GM19463 (cell line): ENCODE results near the gene MPHOSPH9.
"Not testable (repeated sequence)": the region's sequence is repeated elsewhere in the genome, so short reads cannot be mapped to it uniquely, and the experiment has no call there.

ENCODE experiments used
- ATAC-seq: cut with Tn5 transposase; IDR thresholded peaks from one replicate; pipeline ENCODE4 v1.9.1; 2021; ENCODE audit warnings: mild to moderate bottlenecking, moderate library complexity; ENCODE audit not compliant: unreplicated experiment

Gene MPHOSPH9

GRCh38 chr12:123261196-123261595, 28.3 kb upstream of the MPHOSPH9 start:
- ATAC-seq, result no peak

GRCh38 chr12:123260081-123260480, 27.1 kb upstream of the MPHOSPH9 start:
- ATAC-seq, result no peak

GRCh38 chr12:123258593-123258992, 25.7 kb upstream of the MPHOSPH9 start:
- no peak for ATAC-seq

- no peak for ATAC-seq
These were observed 22.0 kb upstream of the MPHOSPH9 start for GRCh38 chr12:123254853-123255446.

- no peak for ATAC-seq
These were observed 20.9 kb upstream of the MPHOSPH9 start for GRCh38 chr12:123253641-123254459.

- not testable (repeated sequence) for ATAC-seq
These were observed 19.4 kb upstream of the MPHOSPH9 start for GRCh38 chr12:123252365-123252764.

- ATAC-seq, result no peak
These were observed 18.6 kb upstream of the MPHOSPH9 start for GRCh38 chr12:123251403-123252076.

- no peak for ATAC-seq
These were observed 17.8 kb upstream of the MPHOSPH9 start for GRCh38 chr12:123250471-123251383.

GRCh38 chr12:123248996-123249741, 16.2 kb upstream of the MPHOSPH9 start:
- not testable (repeated sequence) for ATAC-seq

- ATAC-seq, result not testable (repeated sequence)
These were observed 15.2 kb upstream of the MPHOSPH9 start for GRCh38 chr12:123248129-123248528.

GRCh38 chr12:123245678-123246077, 12.7 kb upstream of the MPHOSPH9 start:
- ATAC-seq, result no peak

GRCh38 chr12:123243671-123244262, 10.8 kb upstream of the MPHOSPH9 start:
- no peak for ATAC-seq

- ATAC-seq, result no peak
These were observed 9.4 kb upstream of the MPHOSPH9 start for GRCh38 chr12:123242116-123242904.

GRCh38 chr12:123238961-123239360, 6.0 kb upstream of the MPHOSPH9 start:
- no peak for ATAC-seq

GRCh38 chr12:123238330-123238682, 5.4 kb upstream of the MPHOSPH9 start:
- no peak for ATAC-seq

GRCh38 chr12:123237646-123238329, 4.8 kb upstream of the MPHOSPH9 start:
- ATAC-seq, result no peak

GRCh38 chr12:123233505-123234308, 766 bp upstream of the MPHOSPH9 start:
- ATAC-seq, result peak; percentile 2

- ATAC-seq, result no peak
These were observed 502 bp downstream of the MPHOSPH9 start for GRCh38 chr12:123232472-123232806.
